MCF 10A (cell line): ENCODE results near the gene TPK1. TPM values are rescaled to one million over a fixed set of nuclear protein-coding genes. Genes with fewer than 3 reads are reported as not detected.

Experiments used
- BruUV-seq: library from RNA; stranded (reverse); fragments of 400-500 nt; replicated peaks from 2 replicates; lab custom pipeline; 2021; lab: Mats Ljungman, UMichigan
- CTCF ChIA-PET: fragments of 300-600 bp; sonication (Branson Sonifier 250); formaldehyde crosslinking; extraction: SDS; loops from one replicate; lab custom pipeline; 2021; ENCODE audit warnings: antibody characterized with exemption, inconsistent platforms; lab: Yijun Ruan, JAX
- POLR2A ChIA-PET: fragments of 300-600, 350-650 bp; sonication (Branson Sonifier 250); formaldehyde crosslinking; extraction: SDS; loops from one replicate; lab custom pipeline; 2020; ENCODE audit warnings: antibody characterized with exemption, inconsistent platforms; lab: Yijun Ruan, JAX
- DNase-seq: peaks from one replicate; pipeline ENCODE4 v3.0.0-alpha.2; 2018; ENCODE audit not compliant: unreplicated experiment
- H3K27ac Mint-ChIP-seq: one replicate; pipeline ENCODE4 v1.8.0; 2022; ENCODE audit warnings: mild to moderate bottlenecking, low read depth, mixed read lengths; ENCODE audit not compliant: unreplicated experiment
- H3K27me3 Mint-ChIP-seq: one replicate; pipeline ENCODE4 v1.8.0; 2022; ENCODE audit warnings: mixed read lengths; ENCODE audit not compliant: insufficient read depth, unreplicated experiment
- H3K36me3 Mint-ChIP-seq: one replicate; pipeline ENCODE4 v1.8.0; 2022; ENCODE audit warnings: mild to moderate bottlenecking, moderate library complexity, mixed read lengths; ENCODE audit not compliant: insufficient read depth, unreplicated experiment
- H3K4me1 Mint-ChIP-seq: one replicate; pipeline ENCODE4 v1.8.0; 2022; ENCODE audit warnings: mixed read lengths; ENCODE audit not compliant: insufficient read depth, unreplicated experiment
- H3K4me3 Mint-ChIP-seq: one replicate; pipeline ENCODE4 v1.8.0; 2022; ENCODE audit warnings: mild to moderate bottlenecking, moderate library complexity, mixed read lengths; ENCODE audit not compliant: unreplicated experiment
- H3K9me3 Mint-ChIP-seq: one replicate; pipeline ENCODE4 v1.8.0; 2022; ENCODE audit warnings: mixed read lengths; ENCODE audit not compliant: unreplicated experiment
- CTCF ChIP-seq: fragments of 200-600 bp; IDR thresholded peaks from one replicate; pipeline ENCODE4 v1.8.0; 2022; ENCODE audit warnings: antibody characterized with exemption, mild to moderate bottlenecking; ENCODE audit not compliant: unreplicated experiment
- intact Hi-C: fragments of 100-400 bp; cut with micrococcal nuclease; formaldehyde crosslinking; loops from 2 replicates; pipeline ENCODE4 v1.14.1; 2022
- total RNA-seq: library from RNA; stranded (reverse); gene quantifications from 2 replicates; pipeline ENCODE4 v1.2.3, GENCODE V29; 2022

The TPK1 gene
- total RNA-seq, 1 experiment from 2014 or later: 8.8 TPM

GRCh38 chr7:144531181-144531580 lies 304.7 kb downstream of the TPK1 start:
- no peaks in the 10 kb centered on the region for H3K27me3 Mint-ChIP-seq
- intact Hi-C loops: no loop called here
- no TSS peak for BruUV-seq
- H3K9me3 Mint-ChIP-seq: no peaks in the 10 kb centered on the region
- no peaks in the 10 kb centered on the region for H3K4me1 Mint-ChIP-seq
- ChIA-PET CTCF (interaction anchor here (0.6 to 0.7 kb wide), 2 partner anchors 10 to 1824 kb away, joined by 3 to 6 read pairs; no protein-coding TSS in a partner anchor), POLR2A (no interaction called here)
- DNase-seq: no peak
- H3K27ac Mint-ChIP-seq: no peak overlapping the region
- H3K36me3 Mint-ChIP-seq: no peaks in the 10 kb centered on the region
- TF ChIP-seq CTCF: no peak
- H3K4me3 Mint-ChIP-seq: no peak overlapping the region

GRCh38 chr7:144529269-144529926 lies 306.5 kb downstream of the TPK1 start:
- no TSS peak for BruUV-seq
- Mint-ChIP-seq H3K4me1 (no peaks in the 10 kb centered on the region), H3K4me3 (no peak overlapping the region), H3K36me3 (no peaks in the 10 kb centered on the region), H3K9me3 (no peaks in the 10 kb centered on the region), H3K27ac (no peak overlapping the region), H3K27me3 (no peaks in the 10 kb centered on the region)
- intact Hi-C loops: no loop called here
- POLR2A ChIA-PET: no interaction called here
- CTCF ChIA-PET: interaction anchor here (0.5 to 1.2 kb wide), 4 partner anchors 16 to 306 kb away, joined by 3 read pairs; partner anchors contain the start of gene TPK1
- TF ChIP-seq CTCF: no peak
- no peak for DNase-seq

- Mint-ChIP-seq H3K27me3 (no peaks in the 10 kb centered on the region), H3K36me3 (no peaks in the 10 kb centered on the region), H3K4me1 (no peaks in the 10 kb centered on the region), H3K4me3 (no peak overlapping the region), H3K27ac (no peak overlapping the region), H3K9me3 (no peaks in the 10 kb centered on the region)
- intact Hi-C loops: no loop called here
- DNase-seq: no peak
- ChIA-PET POLR2A (no interaction called here), CTCF (interaction anchor here (0.5 to 1.2 kb wide), 6 partner anchors 15 to 307 kb away, joined by 3 read pairs; partner anchors contain the start of gene TPK1)
- no peak for TF ChIP-seq CTCF
- no TSS peak for BruUV-seq
Observed at GRCh38 chr7:144528536-144529045, 307.3 kb downstream of the TPK1 start.

- intact Hi-C loops: no loop called here
- ChIA-PET CTCF (no interaction called here), POLR2A (no interaction called here)
- no TSS peak for BruUV-seq
- H3K4me3 Mint-ChIP-seq: no peak overlapping the region
- no peak for DNase-seq
- H3K9me3 Mint-ChIP-seq: no peaks in the 10 kb centered on the region
- no peaks in the 10 kb centered on the region for H3K36me3 Mint-ChIP-seq
- no peaks in the 10 kb centered on the region for H3K4me1 Mint-ChIP-seq
- TF ChIP-seq CTCF: no peak
- no peaks in the 10 kb centered on the region for H3K27me3 Mint-ChIP-seq
- no peak overlapping the region for H3K27ac Mint-ChIP-seq
Observed at GRCh38 chr7:144527051-144527471, 308.8 kb downstream of the TPK1 start.
